ENCODE measurements around the gene IL13.

DNA sequence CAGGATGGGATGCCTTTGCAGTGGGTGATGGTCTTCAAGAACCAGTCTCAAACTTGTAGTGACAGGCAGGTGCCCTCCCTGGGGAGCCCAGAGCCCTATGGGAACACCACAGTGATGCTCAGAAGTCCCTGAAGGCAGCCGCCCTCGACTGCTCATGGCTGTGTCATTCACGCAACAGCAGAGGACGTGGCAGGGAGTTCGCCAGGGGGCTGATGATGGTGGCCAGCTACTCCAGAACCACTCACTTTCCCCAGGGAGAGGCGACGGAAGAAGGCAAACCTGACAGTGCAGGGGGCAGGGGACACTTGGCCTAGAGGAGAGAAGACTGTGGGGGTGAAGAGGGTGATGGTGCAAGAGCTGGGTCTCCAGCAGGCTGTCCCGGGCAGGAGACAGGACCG, 4.0 kb downstream of the IL13 start:
- no peak for TF ChIP-seq CTCF (conservative IDR thresholded peaks at IDR 0.05; ENCODE audit: low read length)
- no peak for TF ChIP-seq EZH2phosphoT487 (IDR thresholded peaks at IDR 0.05; ENCODE audit: borderline replicate concordance)

Data from Loucy (cell line).